H9 (cell line): ENCODE data around the gene CACHD1. TPM values are rescaled to one million over a fixed set of nuclear protein-coding genes. Genes with fewer than 3 reads are reported as not detected.

Source experiments
- DNase-seq: peaks from one replicate; pipeline ENCODE4 v3.0.0-alpha.2; 2017
- H2AFZ ChIP-seq: one replicate; pipeline ENCODE4 v1.6.1; 2013; ENCODE audit warnings: mild to moderate bottlenecking, low read length, control low read depth, moderate library complexity
- H2AK5ac ChIP-seq: 2 replicates; pipeline ENCODE4 v1.6.1; 2013; ENCODE audit warnings: low read length, control low read depth, mixed read lengths; ENCODE audit not compliant: insufficient read length
- H2BK120ac ChIP-seq: one replicate; pipeline ENCODE4 v1.6.1; 2013; ENCODE audit warnings: low read depth, mild to moderate bottlenecking, low read length, control low read depth, inconsistent platforms; ENCODE audit not compliant: poor library complexity, severe bottlenecking
- H2BK12ac ChIP-seq: 2 replicates; pipeline ENCODE4 v1.6.1; 2013; ENCODE audit warnings: low read length, control low read depth, mixed read lengths, low read depth; ENCODE audit not compliant: insufficient read length
- H2BK15ac ChIP-seq: 2 replicates; pipeline ENCODE4 v1.6.1; 2013; ENCODE audit warnings: low read depth, low read length, control low read depth
- H2BK20ac ChIP-seq: one replicate; pipeline ENCODE4 v1.6.1; 2013; ENCODE audit warnings: low read depth, mild to moderate bottlenecking, low read length, control low read depth, inconsistent platforms; ENCODE audit not compliant: poor library complexity, severe bottlenecking
- H2BK5ac ChIP-seq: 2 replicates; pipeline ENCODE4 v1.6.1; 2013; ENCODE audit warnings: low read length, control low read depth, mixed read lengths; ENCODE audit not compliant: insufficient read length
- H3K14ac ChIP-seq: 2 replicates; pipeline ENCODE4 v1.6.1; 2013; ENCODE audit warnings: low read length, control low read depth; ENCODE audit not compliant: insufficient read depth
- H3K18ac ChIP-seq: 2 replicates; pipeline ENCODE4 v1.6.1; 2013; ENCODE audit warnings: low read depth, mild to moderate bottlenecking, mixed read lengths, low read length, control low read depth; ENCODE audit not compliant: insufficient read length
- H3K23ac ChIP-seq: 2 replicates; pipeline ENCODE4 v1.6.1; 2013; ENCODE audit warnings: low read length, control low read depth, mixed read lengths, low read depth; ENCODE audit not compliant: insufficient read length
- H3K23me2 ChIP-seq: 2 replicates; pipeline ENCODE4 v1.6.1; 2013; ENCODE audit warnings: low read depth, mild to moderate bottlenecking, mixed read lengths, low read length, control low read depth; ENCODE audit not compliant: insufficient read length, poor library complexity, severe bottlenecking
- H3K27ac ChIP-seq: 2 replicates; pipeline ENCODE4 v1.5.1; 2013; ENCODE audit warnings: low read length, control low read depth, mixed read lengths, low read depth; ENCODE audit not compliant: insufficient read length
- H3K27me3 ChIP-seq: 2 replicates; pipeline ENCODE4 v1.6.1; 2013; ENCODE audit warnings: low read length, control low read depth, inconsistent platforms; ENCODE audit not compliant: insufficient read depth
- H3K4ac ChIP-seq: 2 replicates; pipeline ENCODE4 v1.6.1; 2013; ENCODE audit warnings: low read depth, mild to moderate bottlenecking, control low read depth, inconsistent platforms, low read length, moderate library complexity
- H3K4me1 ChIP-seq: 2 replicates; pipeline ENCODE4 v1.6.1; 2013; ENCODE audit warnings: low read length, control low read depth, inconsistent platforms; ENCODE audit not compliant: insufficient read depth
- H3K4me2 ChIP-seq: 2 replicates; pipeline ENCODE4 v1.6.1; 2013; ENCODE audit warnings: low read length, control low read depth, mixed read lengths; ENCODE audit not compliant: insufficient read length, insufficient read depth
- H3K56ac ChIP-seq: 2 replicates; pipeline ENCODE4 v1.6.1; 2013; ENCODE audit warnings: low read depth, mild to moderate bottlenecking, mixed read lengths, low read length, control low read depth; ENCODE audit not compliant: insufficient read length
- H3K79me1 ChIP-seq: 2 replicates; pipeline ENCODE4 v1.6.1; 2013; ENCODE audit warnings: low read depth, mild to moderate bottlenecking, moderate library complexity, low read length, control low read depth, inconsistent platforms; ENCODE audit not compliant: insufficient read depth, poor library complexity, severe bottlenecking
- H3K79me2 ChIP-seq: 2 replicates; pipeline ENCODE4 v1.6.1; 2013; ENCODE audit warnings: low read length, control low read depth, inconsistent platforms; ENCODE audit not compliant: insufficient read depth
- H3K9ac ChIP-seq: 2 replicates; pipeline ENCODE4 v1.6.1; 2013; ENCODE audit warnings: low read length, control low read depth, mixed read lengths; ENCODE audit not compliant: insufficient read length; ENCODE audit errors: extremely low read depth
- H3K9me3 ChIP-seq: one replicate; pipeline ENCODE4 v1.6.1; 2013; ENCODE audit warnings: low read depth, low read length, inconsistent platforms; ENCODE audit not compliant: control insufficient read depth
- H3T11ph ChIP-seq: one replicate; pipeline ENCODE4 v1.6.1; 2013; ENCODE audit warnings: mild to moderate bottlenecking, low read length, control low read depth, inconsistent platforms
- H4K20me1 ChIP-seq: one replicate; pipeline ENCODE4 v1.6.1; 2013; ENCODE audit not compliant: control insufficient read depth, insufficient read length, insufficient read depth
- H4K5ac ChIP-seq: 2 replicates; pipeline ENCODE4 v1.6.1; 2013; ENCODE audit warnings: low read depth, mild to moderate bottlenecking, mixed read lengths, low read length, control low read depth; ENCODE audit not compliant: insufficient read length
- H4K8ac ChIP-seq: replicated peaks from 2 replicates; pipeline ENCODE4 v1.6.1; 2013; ENCODE audit warnings: low read length, control low read depth, mixed read lengths, low read depth; ENCODE audit not compliant: insufficient read length
- H4K91ac ChIP-seq: 2 replicates; pipeline ENCODE4 v1.6.1; 2013; ENCODE audit warnings: low read depth, mild to moderate bottlenecking, moderate library complexity, mixed read lengths, low read length, control low read depth; ENCODE audit not compliant: insufficient read length
- H3K27ac Mint-ChIP-seq, 3 experiments: 2 replicates in 2 of 3; 3 replicates in 1 of 3; pipeline ENCODE4 v1.8.0; 2020 to 2021; ENCODE audit warnings: mixed read lengths in 3 of 3, mild to moderate bottlenecking in 1 of 3, moderate library complexity in 1 of 3
- H3K27me3 Mint-ChIP-seq: 2 replicates; pipeline ENCODE4 v1.8.0; 2021; ENCODE audit warnings: low read depth, mild to moderate bottlenecking, moderate library complexity, mixed read lengths
- H3K36me3 Mint-ChIP-seq, 3 experiments: 2 replicates in 2 of 3; 3 replicates in 1 of 3; pipeline ENCODE4 v1.8.0; 2020 to 2021; ENCODE audit warnings: low read depth in 3 of 3, mixed read lengths in 3 of 3; ENCODE audit not compliant: insufficient read depth in 1 of 3
- H3K4me1 Mint-ChIP-seq, 2 experiments: 2 replicates each; pipeline ENCODE4 v1.8.0; 2020; ENCODE audit warnings: mixed read lengths in 2 of 2
- H3K4me3 Mint-ChIP-seq, 2 experiments: 2 replicates in 1 of 2; 3 replicates in 1 of 2; pipeline ENCODE4 v1.8.0; 2020 to 2021; ENCODE audit warnings: mild to moderate bottlenecking in 2 of 2, mixed read lengths in 2 of 2, moderate library complexity in 1 of 2
- H3K9me3 Mint-ChIP-seq, 2 experiments: 2 replicates in 1 of 2; 3 replicates in 1 of 2; pipeline ENCODE4 v1.8.0; 2020; ENCODE audit warnings: mild to moderate bottlenecking in 2 of 2, mixed read lengths in 2 of 2, moderate library complexity in 1 of 2
- WGBS: extraction: QIAGEN DNeasy Blood & Tissue Kit; methylation state at CpG from one replicate; pipeline ENCODE4 v1.1.7; 2013; ENCODE audit warnings: missing lambda C conversion rate, low lambda C conversion rate, mixed read lengths; ENCODE audit not compliant: insufficient read length; ENCODE audit errors: extremely low coverage; 5-methylcytosine and 5-hydroxymethylcytosine counted together
- total RNA-seq: library from RNA; stranded (reverse); gene quantifications from 2 replicates; pipeline ENCODE4 v1.2.1, GENCODE V29; 2021
- TF ChIP-seq, protein P1 (sequence below): fragments of 200-600 bp; sonication (generic); conservative IDR thresholded peaks from 3 replicates; pipeline ENCODE4 v1.8.0; 2021; ENCODE audit warnings: antibody characterized with exemption, mild to moderate bottlenecking

The CACHD1 gene
- total RNA-seq, 1 experiment from 2014 or later, result 94.2 TPM

DNA sequence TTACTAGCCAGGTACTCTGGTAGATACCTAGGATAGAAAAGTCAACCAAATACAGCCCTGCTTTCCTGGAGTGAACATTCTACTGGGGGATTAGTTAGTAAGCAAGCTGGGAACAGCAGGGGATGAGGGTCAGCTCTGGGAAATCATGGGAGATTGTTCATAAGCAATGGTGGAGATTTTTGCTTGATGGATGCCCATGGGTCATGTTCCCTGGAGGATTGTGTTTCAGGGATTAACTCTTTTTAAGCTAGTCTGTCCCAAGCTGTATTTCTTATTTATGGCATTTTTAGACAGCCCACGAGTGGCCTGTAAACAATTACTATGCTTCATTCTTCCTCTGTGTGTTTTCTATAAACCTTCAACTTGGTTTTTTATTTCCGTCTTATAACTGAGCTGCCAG lies 18.9 kb downstream of the CACHD1 start:
- Histone ChIP-seq H3K79me1 (no peaks in the 10 kb centered on the region), H3K79me2 (peaks cover 12% of the 10 kb centered on the region; the same call in 1 of the 2 replicates), H3K27ac (no peak overlapping the region), H3K4me1 (peaks cover 28% of the 10 kb centered on the region), H2BK5ac (no peak overlapping the region), H4K8ac (no peak overlapping the region), H2BK12ac (no peak overlapping the region), H3K23ac (no peak overlapping the region), H2BK120ac (no peak overlapping the region), H2BK15ac (no peak overlapping the region), H3T11ph (no peak overlapping the region), H4K5ac (no peak overlapping the region), H3K27me3 (no peaks in the 10 kb centered on the region), H3K4me2 (no peak overlapping the region), H2BK20ac (no peak overlapping the region), H4K91ac (no peak overlapping the region), H3K4ac (no peak overlapping the region), H3K18ac (no peak overlapping the region), H3K56ac (no peak overlapping the region), H3K14ac (no peak overlapping the region; the same call in 1 of the 2 replicates), H4K20me1 (no peaks in the 10 kb centered on the region), H3K23me2 (no peaks in the 10 kb centered on the region), H3K9me3 (no peaks in the 10 kb centered on the region), H2AFZ (no peak overlapping the region), H2AK5ac (no peak overlapping the region), H3K9ac (no peak overlapping the region)
- Mint-ChIP-seq H3K4me1 (peaks cover 83 to 87% of the 10 kb centered on the region in 2 experiments), H3K27ac (peak overlapping the region in 2 of 3 experiments; percentile 36 to 70; a peak in 3 of 7 replicates), H3K9me3 (no peaks in the 10 kb centered on the region; a peak in 1 of 5 replicates), H3K27me3 (no peaks in the 10 kb centered on the region), H3K36me3 (peaks cover 2 to 6% (median 5%) of the 10 kb centered on the region in 3 experiments; a peak in 5 of 7 replicates), H3K4me3 (peak overlapping the region in 1 of 2 experiments; percentile 15; a peak in 2 of 5 replicates)
- no peak for DNase-seq
- TF ChIP-seq, protein P1, sequence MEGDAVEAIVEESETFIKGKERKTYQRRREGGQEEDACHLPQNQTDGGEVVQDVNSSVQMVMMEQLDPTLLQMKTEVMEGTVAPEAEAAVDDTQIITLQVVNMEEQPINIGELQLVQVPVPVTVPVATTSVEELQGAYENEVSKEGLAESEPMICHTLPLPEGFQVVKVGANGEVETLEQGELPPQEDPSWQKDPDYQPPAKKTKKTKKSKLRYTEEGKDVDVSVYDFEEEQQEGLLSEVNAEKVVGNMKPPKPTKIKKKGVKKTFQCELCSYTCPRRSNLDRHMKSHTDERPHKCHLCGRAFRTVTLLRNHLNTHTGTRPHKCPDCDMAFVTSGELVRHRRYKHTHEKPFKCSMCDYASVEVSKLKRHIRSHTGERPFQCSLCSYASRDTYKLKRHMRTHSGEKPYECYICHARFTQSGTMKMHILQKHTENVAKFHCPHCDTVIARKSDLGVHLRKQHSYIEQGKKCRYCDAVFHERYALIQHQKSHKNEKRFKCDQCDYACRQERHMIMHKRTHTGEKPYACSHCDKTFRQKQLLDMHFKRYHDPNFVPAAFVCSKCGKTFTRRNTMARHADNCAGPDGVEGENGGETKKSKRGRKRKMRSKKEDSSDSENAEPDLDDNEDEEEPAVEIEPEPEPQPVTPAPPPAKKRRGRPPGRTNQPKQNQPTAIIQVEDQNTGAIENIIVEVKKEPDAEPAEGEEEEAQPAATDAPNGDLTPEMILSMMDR, result no peak
- WGBS, result no CpG with 5 or more reads among the region's 2 CpGs
